Esophagus squamous epithelium (tissue), 4 donors: Measurements from ENCODE around the gene CACYBP.

Source experiments
- POLR2A ChIP-seq, 4 donors: fragments of 450-650 bp; IDR thresholded peaks; one replicate each; pipeline ENCODE4 v1.6.1; 2017; ENCODE audit warnings: antibody characterized with exemption in 4 of 4, mild to moderate bottlenecking in 4 of 4, moderate library complexity in 3 of 4
- TF ChIP-seq, protein P1 (sequence below), 6 experiments: fragments of 450-650 bp in 4 of 6; fragments of 200-600 bp in 2 of 6; sonication (generic) in 2 of 6; IDR thresholded peaks; one replicate each; pipeline ENCODE4 v1.5.1; 2016 to 2019; ENCODE audit warnings: antibody characterized with exemption in 6 of 6, mild to moderate bottlenecking in 4 of 6, moderate library complexity in 4 of 6

DNA sequence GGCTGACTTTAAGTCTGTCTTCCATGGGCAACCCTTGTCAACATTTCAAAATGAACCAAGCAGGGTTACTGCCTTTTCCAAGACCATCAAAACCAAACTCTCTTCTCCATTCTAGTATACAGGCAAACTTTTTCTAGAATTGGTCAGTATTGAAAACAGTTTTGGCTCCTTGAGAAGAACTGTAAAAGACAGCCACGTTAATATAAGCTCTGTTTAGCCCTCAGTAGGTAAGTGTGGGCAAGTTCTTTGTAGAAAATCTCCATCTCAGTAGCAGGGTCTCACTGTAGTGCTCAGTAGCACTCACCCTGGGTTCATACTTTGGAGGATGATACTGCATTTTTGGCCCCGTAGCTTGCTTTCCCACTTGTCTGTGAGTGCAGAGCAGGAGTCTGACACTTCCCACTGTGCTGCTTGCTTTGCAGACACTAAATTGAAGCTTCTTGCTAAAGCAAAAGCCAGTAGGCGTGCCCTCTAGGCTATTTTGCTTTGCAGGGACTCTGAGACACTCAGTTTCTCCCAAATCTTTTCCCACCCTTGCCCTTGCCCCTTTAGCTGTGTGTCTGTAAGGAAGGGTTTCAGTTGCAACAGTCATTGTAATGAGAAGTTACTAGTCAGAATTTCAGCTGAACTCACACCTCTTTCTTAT, 34.3 kb upstream of the CACYBP start:
- TF ChIP-seq POLR2A (IDR thresholded peaks at IDR 0.05) = peak in 1 of 4 donors; percentile 6
- TF ChIP-seq, protein P1, sequence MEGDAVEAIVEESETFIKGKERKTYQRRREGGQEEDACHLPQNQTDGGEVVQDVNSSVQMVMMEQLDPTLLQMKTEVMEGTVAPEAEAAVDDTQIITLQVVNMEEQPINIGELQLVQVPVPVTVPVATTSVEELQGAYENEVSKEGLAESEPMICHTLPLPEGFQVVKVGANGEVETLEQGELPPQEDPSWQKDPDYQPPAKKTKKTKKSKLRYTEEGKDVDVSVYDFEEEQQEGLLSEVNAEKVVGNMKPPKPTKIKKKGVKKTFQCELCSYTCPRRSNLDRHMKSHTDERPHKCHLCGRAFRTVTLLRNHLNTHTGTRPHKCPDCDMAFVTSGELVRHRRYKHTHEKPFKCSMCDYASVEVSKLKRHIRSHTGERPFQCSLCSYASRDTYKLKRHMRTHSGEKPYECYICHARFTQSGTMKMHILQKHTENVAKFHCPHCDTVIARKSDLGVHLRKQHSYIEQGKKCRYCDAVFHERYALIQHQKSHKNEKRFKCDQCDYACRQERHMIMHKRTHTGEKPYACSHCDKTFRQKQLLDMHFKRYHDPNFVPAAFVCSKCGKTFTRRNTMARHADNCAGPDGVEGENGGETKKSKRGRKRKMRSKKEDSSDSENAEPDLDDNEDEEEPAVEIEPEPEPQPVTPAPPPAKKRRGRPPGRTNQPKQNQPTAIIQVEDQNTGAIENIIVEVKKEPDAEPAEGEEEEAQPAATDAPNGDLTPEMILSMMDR (IDR thresholded peaks at IDR 0.05) = no peak
